ENCODE measurements around the gene CGB8.
"Not testable (repeated sequence)": the region's sequence is repeated elsewhere in the genome, so short reads cannot be mapped to it uniquely, and the experiment has no call there.

The CGB8 gene

GRCh38 chr19:49049011-49049410 is at the start of gene CGB8:
CGB8 (minus strand) TSS chr19:49049111; CDS start chr19:49048739, 372 bp downstream.
- DNase-seq (ENCODE audit: low read depth); H3K4me3 ChIP-seq (ENCODE audit: low read depth, low read length): not testable (repeated sequence)

DNA sequence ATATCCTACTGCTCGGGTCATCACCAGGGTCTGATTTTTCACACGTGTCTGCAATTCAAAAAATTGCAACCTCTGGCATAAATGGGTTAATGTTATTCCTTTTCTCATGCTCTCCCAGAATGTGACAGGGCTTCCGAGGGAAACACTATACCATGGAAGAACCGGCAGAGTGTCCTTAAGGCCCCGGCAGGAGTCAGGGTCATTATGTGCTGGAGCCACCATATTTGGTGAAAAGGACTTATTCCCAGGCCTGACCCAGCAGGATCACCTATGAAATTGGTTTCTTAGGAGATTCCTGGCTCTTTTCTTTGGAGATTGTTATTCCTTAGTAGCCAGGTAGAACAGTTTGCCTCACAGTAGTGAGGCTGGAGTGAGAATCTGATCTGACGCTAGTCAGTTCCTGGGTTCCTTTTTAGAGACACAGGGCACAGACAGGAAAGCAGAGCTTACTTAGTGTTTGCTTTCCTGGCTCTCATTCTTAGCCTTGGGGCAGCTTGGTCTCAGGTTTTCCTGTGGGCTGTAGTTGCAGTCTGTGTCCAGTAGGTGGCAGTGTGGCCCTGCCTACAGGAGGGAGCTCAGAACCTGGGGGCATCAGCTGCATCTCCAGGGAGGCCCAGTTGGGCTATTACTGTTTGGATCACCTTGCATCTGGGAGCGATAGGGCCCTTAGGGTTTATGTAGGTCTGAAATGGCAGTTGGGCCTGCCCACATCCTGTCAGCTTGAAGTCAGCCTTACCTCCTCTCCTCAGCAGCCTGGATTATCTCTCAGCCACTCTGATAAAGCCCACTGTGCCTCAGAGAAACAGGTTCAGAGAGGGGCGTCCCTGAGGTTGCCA is 48.8 kb upstream of the CGB8 start:
- TF ChIP-seq CTCF (IDR thresholded peaks at IDR 0.05; ENCODE audit: low read depth, low read length) (peak; percentile 96), MYC (IDR thresholded peaks at IDR 0.05; ENCODE audit: low read depth, low read length) (no peak), POLR2A (IDR thresholded peaks at IDR 0.05; ENCODE audit: extremely low read depth, insufficient read length) (no peak), MAX (IDR thresholded peaks at IDR 0.05; ENCODE audit: low read depth, low read length) (no peak)
- DNase-seq (ENCODE audit: low read depth): peak; percentile 81
- H3K4me3 ChIP-seq (ENCODE audit: low read depth, low read length): no peak overlapping the region

DNA sequence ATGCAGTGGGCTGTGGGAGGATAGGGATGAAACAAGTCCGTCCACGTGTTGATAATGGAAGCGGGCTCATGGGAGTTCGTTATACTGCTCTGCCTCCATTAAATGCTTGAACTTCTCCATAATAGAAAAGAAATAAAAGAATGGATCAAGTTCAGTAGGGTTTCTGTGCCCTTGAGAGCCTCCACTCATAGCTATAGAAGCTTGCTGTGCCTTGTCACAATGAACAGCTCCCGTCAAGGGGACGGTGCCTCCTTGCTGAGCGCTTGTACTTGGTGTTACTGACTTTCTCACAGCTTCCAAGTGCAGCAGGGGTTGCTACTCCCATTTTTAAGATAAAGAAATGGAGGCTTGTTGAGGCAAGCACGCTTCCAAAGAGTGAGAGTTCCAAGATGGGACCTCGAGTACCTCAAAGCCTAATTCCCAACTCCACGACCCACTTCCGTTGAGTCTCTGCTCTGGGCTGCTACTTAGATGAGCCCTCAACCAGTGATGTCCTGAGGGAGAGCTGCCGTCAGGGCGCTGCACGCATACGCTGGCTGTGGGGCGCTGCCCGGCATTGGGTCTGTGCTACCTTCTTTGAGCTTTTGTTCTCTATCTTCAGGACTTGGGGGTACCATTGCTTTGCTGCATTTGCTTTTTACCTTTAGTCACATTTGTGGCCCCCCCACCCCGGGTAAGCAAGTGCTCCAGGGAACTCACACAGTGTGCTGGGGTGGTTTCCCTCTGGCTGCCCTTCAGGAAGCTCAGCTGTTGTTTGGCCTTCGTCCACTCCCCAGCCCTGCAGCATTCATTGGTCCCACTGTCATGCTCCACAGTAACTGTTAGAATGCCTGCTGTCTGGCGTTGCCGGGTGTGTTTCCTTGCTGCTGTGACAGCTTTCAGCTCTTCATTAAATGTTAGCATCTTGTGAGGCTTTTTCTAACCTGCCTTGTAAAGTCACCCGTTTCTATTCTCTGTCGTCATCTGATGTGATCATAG is 45.9 kb upstream of the CGB8 start:
- no peak overlapping the region for H3K4me3 ChIP-seq (ENCODE audit: low read depth, low read length)
- TF ChIP-seq POLR2A (IDR thresholded peaks at IDR 0.05; ENCODE audit: extremely low read depth, insufficient read length): no peak
- no peak for TF ChIP-seq MYC (IDR thresholded peaks at IDR 0.05; ENCODE audit: low read depth, low read length)
- TF ChIP-seq CTCF (IDR thresholded peaks at IDR 0.05; ENCODE audit: low read depth, low read length): no peak
- no peak for TF ChIP-seq MAX (IDR thresholded peaks at IDR 0.05; ENCODE audit: low read depth, low read length)
- DNase-seq (ENCODE audit: low read depth): no peak

DNA sequence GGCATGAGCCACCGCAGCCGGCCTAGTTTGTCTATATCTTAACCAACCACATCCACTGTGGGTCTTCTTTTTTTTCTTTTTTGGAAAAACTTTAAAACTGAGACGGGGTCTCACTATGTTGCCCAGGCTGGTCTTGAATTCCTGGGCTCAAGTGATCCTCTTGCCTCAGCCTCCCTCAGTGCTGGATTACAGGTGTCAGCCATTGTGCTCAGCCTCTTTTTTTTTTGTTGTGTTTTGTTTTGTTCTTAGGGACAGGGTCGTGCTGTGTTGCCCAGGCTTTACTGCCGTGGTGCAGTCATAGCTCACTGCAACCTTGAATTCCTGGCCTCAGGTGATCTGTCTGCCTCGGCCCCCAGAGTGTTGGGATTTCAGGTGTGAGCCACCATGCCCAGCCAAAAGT is 43.8 kb upstream of the CGB8 start:
- DNase-seq (ENCODE audit: low read depth): no peak
- H3K4me3 ChIP-seq (ENCODE audit: low read depth, low read length): no peak overlapping the region
- TF ChIP-seq MAX (IDR thresholded peaks at IDR 0.05; ENCODE audit: low read depth, low read length) (no peak), MYC (IDR thresholded peaks at IDR 0.05; ENCODE audit: low read depth, low read length) (no peak), POLR2A (IDR thresholded peaks at IDR 0.05; ENCODE audit: extremely low read depth, insufficient read length) (no peak), CTCF (IDR thresholded peaks at IDR 0.05; ENCODE audit: low read depth, low read length) (no peak)

- H3K4me3 ChIP-seq (ENCODE audit: low read depth, low read length): no peak overlapping the region
- no peak for TF ChIP-seq MAX (IDR thresholded peaks at IDR 0.05; ENCODE audit: low read depth, low read length)
- no peak for TF ChIP-seq CTCF (IDR thresholded peaks at IDR 0.05; ENCODE audit: low read depth, low read length)
- TF ChIP-seq MYC (IDR thresholded peaks at IDR 0.05; ENCODE audit: low read depth, low read length): no peak
- TF ChIP-seq POLR2A (IDR thresholded peaks at IDR 0.05; ENCODE audit: extremely low read depth, insufficient read length): no peak
- DNase-seq (ENCODE audit: low read depth): no peak
Observed at GRCh38 chr19:49091391-49092038, 42.6 kb upstream of the CGB8 start.
